CD8-positive, alpha-beta memory T cell (primary cell): Measurements from ENCODE around the gene RBM4. TPM values are rescaled to one million over a fixed set of nuclear protein-coding genes. Genes with fewer than 3 reads are reported as not detected.

Source experiments
- CTCF ChIA-PET: fragments of 350-600 bp; sonication (Branson Sonifier 250); formaldehyde crosslinking; loops from one replicate; lab custom pipeline; 2021; ENCODE audit warnings: antibody characterized with exemption; lab: Charles Lee
- POLR2A ChIA-PET: fragments of 350-600 bp; sonication (Branson Sonifier 250); formaldehyde crosslinking; loops from one replicate; lab custom pipeline; 2021; ENCODE audit warnings: antibody characterized with exemption; lab: Charles Lee
- DNase-seq, 5 donors: peaks; one replicate each; pipeline versions ENCODE4 v3.0.0 to v3.0.0-alpha.2; 2020 to 2022; ENCODE audit warnings: mixed read lengths in 1 of 5
- H3K27ac ChIP-seq: one replicate; pipeline ENCODE4 v1.7.0; 2013; ENCODE audit warnings: low read depth, mild to moderate bottlenecking, low read length, moderate library complexity
- H3K27me3 ChIP-seq: 2 replicates; pipeline ENCODE4 v1.7.0; 2013; ENCODE audit warnings: low read length, mild to moderate bottlenecking; ENCODE audit not compliant: insufficient read depth, poor library complexity, severe bottlenecking
- H3K36me3 ChIP-seq: 2 replicates; pipeline ENCODE4 v1.7.0; 2013; ENCODE audit warnings: mild to moderate bottlenecking, low read length, moderate library complexity; ENCODE audit not compliant: insufficient read depth
- H3K4me1 ChIP-seq: 2 replicates; pipeline ENCODE4 v1.7.0; 2013; ENCODE audit warnings: mild to moderate bottlenecking, low read length, moderate library complexity; ENCODE audit not compliant: insufficient read depth
- H3K4me3 ChIP-seq: 2 replicates; pipeline ENCODE4 v1.7.0; 2013; ENCODE audit warnings: mild to moderate bottlenecking, low read length
- H3K9me3 ChIP-seq: 2 replicates; pipeline ENCODE4 v1.7.0; 2013; ENCODE audit warnings: mild to moderate bottlenecking, low read length
- H3K27ac Mint-ChIP-seq, 8 donors: one replicate each; pipeline ENCODE4 v1.8.0; 2020 to 2021; ENCODE audit warnings: mixed read lengths in 8 of 8, mild to moderate bottlenecking in 6 of 8, inconsistent platforms in 3 of 8, moderate library complexity in 3 of 8
- H3K27me3 Mint-ChIP-seq, 2 donors: one replicate each; pipeline ENCODE4 v1.8.0; 2020 to 2021; ENCODE audit warnings: mixed read lengths in 2 of 2, mild to moderate bottlenecking in 1 of 2, moderate library complexity in 1 of 2
- H3K36me3 Mint-ChIP-seq, 3 donors: one replicate each; pipeline ENCODE4 v1.8.0; 2020 to 2021; ENCODE audit warnings: mixed read lengths in 3 of 3, inconsistent platforms in 1 of 3, mild to moderate bottlenecking in 1 of 3
- H3K4me1 Mint-ChIP-seq, 3 donors: one replicate each; pipeline ENCODE4 v1.8.0; 2020 to 2021; ENCODE audit warnings: mixed read lengths in 3 of 3, inconsistent platforms in 1 of 3, mild to moderate bottlenecking in 1 of 3
- H3K4me3 Mint-ChIP-seq, 7 donors: one replicate each; pipeline ENCODE4 v1.8.0; 2020 to 2021; ENCODE audit warnings: mixed read lengths in 7 of 7, mild to moderate bottlenecking in 6 of 7, moderate library complexity in 4 of 7, inconsistent platforms in 2 of 7
- H3K9me3 Mint-ChIP-seq, 5 donors: one replicate each; pipeline ENCODE4 v1.8.0; 2020 to 2022; ENCODE audit warnings: mixed read lengths in 5 of 5, mild to moderate bottlenecking in 3 of 5, moderate library complexity in 2 of 5, inconsistent platforms in 1 of 5
- polyA plus RNA-seq: library from polyadenylated mRNA; unstranded; fragments of 300-500 nt; fragmentation: Illumina TruSeq; gene quantifications from one replicate; pipeline ENCODE4 v1.2.3, GENCODE V29; 2021
- total RNA-seq, 2 experiments: library from RNA; stranded (reverse); gene quantifications; one replicate each; pipeline ENCODE4 v1.2.3, GENCODE V29; 2021

Gene RBM4
- total and polyA plus RNA-seq, 3 experiments from 2014 or later, result 115 to 224 (median 124) TPM

DNA sequence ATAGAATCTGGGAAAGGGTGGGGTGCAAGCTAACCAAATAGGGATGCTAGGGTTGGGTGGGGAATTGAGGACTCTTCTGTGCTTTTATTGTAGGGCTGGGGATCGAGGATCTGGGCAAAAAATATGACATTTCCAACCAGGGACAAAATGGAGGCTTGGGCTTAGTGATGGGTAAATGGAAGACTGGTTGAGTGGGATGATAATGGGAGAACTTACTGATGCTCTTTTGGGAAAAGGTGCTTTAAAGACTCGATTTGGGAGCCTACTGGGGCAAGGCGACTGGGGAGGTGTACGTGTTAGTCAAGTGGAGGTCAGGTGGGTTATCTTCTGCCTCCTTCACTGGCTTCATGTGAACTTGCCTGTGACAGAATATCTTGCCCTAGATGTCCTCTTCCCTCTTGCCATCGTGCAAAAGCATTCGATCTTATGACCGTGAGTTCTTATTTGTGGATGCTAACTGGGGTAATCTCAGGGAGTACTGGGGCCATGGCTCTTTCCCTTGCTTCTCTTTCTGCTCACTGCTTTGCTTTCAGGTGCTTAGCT lies 10.4 kb upstream of the RBM4 start:
- peaks cover 0 to 7% of the 10 kb centered on the region in 2 donors for H3K27me3 Mint-ChIP-seq
- ChIA-PET POLR2A (interaction anchor here (1.7 kb wide), 2 partner anchors 10 to 11 kb away, joined by 4 to 5 read pairs; partner anchors contain the start of gene RBM4), CTCF (interaction anchor here (2.4 kb wide), 1 partner anchor 10 kb away, joined by 14 read pairs; the partner anchor contains the start of gene RBM4)
- H3K27ac Mint-ChIP-seq, result peak overlapping the region in 4 of 8 donors; percentile 51 to 86 (median 70)
- H3K4me3 ChIP-seq, result no peak overlapping the region
- peak in 1 of 5 donors; percentile 1 for DNase-seq
- peaks cover 0 to 79% (median 19%) of the 10 kb centered on the region in 3 donors for H3K36me3 Mint-ChIP-seq
- peaks cover 47 to 75% (median 58%) of the 10 kb centered on the region in 3 donors for H3K4me1 Mint-ChIP-seq
- H3K4me3 Mint-ChIP-seq, result peak overlapping the region in 1 of 7 donors; percentile 33
- H3K27ac ChIP-seq, result no peak overlapping the region
- H3K9me3 Mint-ChIP-seq, result no peaks in the 10 kb centered on the region
- no peaks in the 10 kb centered on the region for H3K27me3 ChIP-seq
- H3K4me1 ChIP-seq, result peaks cover 58% of the 10 kb centered on the region
- no peaks in the 10 kb centered on the region for H3K9me3 ChIP-seq
- H3K36me3 ChIP-seq, result peaks cover 69% of the 10 kb centered on the region

DNA sequence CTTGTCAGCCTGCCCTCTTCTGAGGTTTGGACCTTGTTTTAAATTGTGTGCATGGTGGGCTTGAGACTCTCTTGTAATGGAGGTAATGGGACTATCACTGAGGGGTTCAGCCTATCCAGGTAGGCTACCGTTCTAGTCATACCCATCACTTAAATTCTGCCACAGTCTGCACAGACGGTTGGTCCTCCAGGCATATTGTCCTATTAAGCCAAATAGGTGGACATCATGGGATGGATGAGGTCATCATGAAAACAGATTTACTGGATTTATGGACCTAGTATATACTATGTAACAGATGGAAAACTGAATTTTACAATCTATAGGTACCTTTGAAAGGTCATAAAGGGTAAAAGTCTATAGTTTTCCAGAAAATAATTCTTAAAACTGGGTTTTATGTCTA lies 9.1 kb upstream of the RBM4 start:
- DNase-seq, result peak in 1 of 5 donors; percentile 1
- CTCF ChIA-PET, result interaction anchor here (1.4 kb wide), 1 partner anchor 9 kb away, joined by 5 read pairs; the partner anchor contains the start of gene RBM4
- peaks cover 46% of the 10 kb centered on the region for H3K4me1 ChIP-seq
- no peak overlapping the region for H3K27ac ChIP-seq
- peaks cover 38 to 67% (median 52%) of the 10 kb centered on the region in 3 donors for H3K4me1 Mint-ChIP-seq
- H3K9me3 Mint-ChIP-seq, result no peaks in the 10 kb centered on the region
- H3K4me3 Mint-ChIP-seq, result no peak overlapping the region
- H3K9me3 ChIP-seq, result no peaks in the 10 kb centered on the region
- H3K27me3 ChIP-seq, result no peaks in the 10 kb centered on the region
- no peak overlapping the region for H3K4me3 ChIP-seq
- peak overlapping the region in 4 of 8 donors; percentile 26 to 51 (median 44) for H3K27ac Mint-ChIP-seq
- H3K36me3 Mint-ChIP-seq, result peaks cover under 1 to 70% (median 12%) of the 10 kb centered on the region in 3 donors
- peaks cover 0 to 7% of the 10 kb centered on the region in 2 donors for H3K27me3 Mint-ChIP-seq
- peaks cover 57% of the 10 kb centered on the region for H3K36me3 ChIP-seq
- POLR2A ChIA-PET, result no interaction called here

DNA sequence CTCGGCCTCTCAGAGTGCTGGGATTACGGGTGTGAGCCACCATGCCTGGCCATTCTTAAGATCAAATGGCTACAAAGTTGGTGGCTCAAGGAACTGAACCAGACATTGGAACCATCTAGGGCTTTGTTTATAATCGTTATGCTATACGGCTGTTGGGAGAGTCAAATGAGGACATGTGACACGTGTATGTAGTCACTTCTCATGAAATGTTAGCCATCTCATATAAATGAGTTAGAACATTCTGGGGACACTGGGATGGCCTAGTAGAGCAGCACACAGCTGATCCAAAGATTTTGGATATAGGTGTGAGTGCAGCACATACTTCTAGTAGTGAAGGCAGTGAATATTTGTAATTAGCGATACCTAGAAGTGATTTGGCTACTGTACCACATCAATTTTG lies 6.6 kb upstream of the RBM4 start:
- no peak for DNase-seq
- Histone ChIP-seq H3K4me3 (no peak overlapping the region), H3K36me3 (peaks cover 32% of the 10 kb centered on the region), H3K4me1 (peaks cover 27% of the 10 kb centered on the region), H3K9me3 (no peaks in the 10 kb centered on the region), H3K27ac (no peak overlapping the region), H3K27me3 (no peaks in the 10 kb centered on the region)
- peaks cover 5 to 56% (median 16%) of the 10 kb centered on the region in 3 donors for H3K36me3 Mint-ChIP-seq
- no peaks in the 10 kb centered on the region for H3K9me3 Mint-ChIP-seq
- POLR2A ChIA-PET, result no interaction called here
- H3K4me3 Mint-ChIP-seq, result peak overlapping the region in 1 of 7 donors; percentile 52
- H3K4me1 Mint-ChIP-seq, result peaks cover 40 to 60% (median 55%) of the 10 kb centered on the region in 3 donors
- H3K27ac Mint-ChIP-seq, result peak overlapping the region in 4 of 8 donors; percentile 4 to 79 (median 40)
- CTCF ChIA-PET, result interaction anchor here (1.3 kb wide), 1 partner anchor 9 kb away, joined by 3 read pairs; no protein-coding TSS in a partner anchor
- H3K27me3 Mint-ChIP-seq, result no peaks in the 10 kb centered on the region

DNA sequence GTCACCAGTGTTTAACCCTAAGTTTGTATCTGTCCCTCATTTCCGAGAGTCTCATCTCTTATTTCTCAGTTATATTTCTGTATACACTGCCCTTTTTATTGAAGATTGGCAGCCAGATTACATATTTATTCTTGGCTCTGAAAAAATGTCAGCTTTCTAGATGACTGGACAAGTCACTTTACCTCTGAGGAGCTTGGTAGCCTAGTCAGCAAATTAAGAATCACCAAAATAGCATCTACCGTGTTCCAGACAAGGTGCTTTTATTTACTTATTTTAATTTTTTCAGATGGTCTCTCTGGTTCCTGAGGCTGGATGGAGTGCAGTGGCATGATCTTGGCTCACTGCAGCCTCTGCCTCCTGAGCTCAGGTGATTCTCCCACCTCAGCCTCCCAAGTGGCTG lies 5.6 kb upstream of the RBM4 start:
- H3K27ac Mint-ChIP-seq, result peak overlapping the region in 1 of 8 donors; percentile 50
- no peak for DNase-seq
- Histone ChIP-seq H3K9me3 (no peaks in the 10 kb centered on the region), H3K4me3 (no peak overlapping the region), H3K4me1 (peaks cover 26% of the 10 kb centered on the region), H3K27ac (no peak overlapping the region), H3K27me3 (no peaks in the 10 kb centered on the region), H3K36me3 (peaks cover 21% of the 10 kb centered on the region)
- H3K27me3 Mint-ChIP-seq, result no peaks in the 10 kb centered on the region
- POLR2A ChIA-PET, result no interaction called here
- H3K36me3 Mint-ChIP-seq, result peaks cover 5 to 47% (median 16%) of the 10 kb centered on the region in 3 donors
- peaks cover 44 to 59% (median 57%) of the 10 kb centered on the region in 3 donors for H3K4me1 Mint-ChIP-seq
- CTCF ChIA-PET, result interaction anchor here (1.4 kb wide), 1 partner anchor 12 kb away, joined by 3 read pairs; no protein-coding TSS in a partner anchor
- no peaks in the 10 kb centered on the region for H3K9me3 Mint-ChIP-seq
- H3K4me3 Mint-ChIP-seq, result no peak overlapping the region

DNA sequence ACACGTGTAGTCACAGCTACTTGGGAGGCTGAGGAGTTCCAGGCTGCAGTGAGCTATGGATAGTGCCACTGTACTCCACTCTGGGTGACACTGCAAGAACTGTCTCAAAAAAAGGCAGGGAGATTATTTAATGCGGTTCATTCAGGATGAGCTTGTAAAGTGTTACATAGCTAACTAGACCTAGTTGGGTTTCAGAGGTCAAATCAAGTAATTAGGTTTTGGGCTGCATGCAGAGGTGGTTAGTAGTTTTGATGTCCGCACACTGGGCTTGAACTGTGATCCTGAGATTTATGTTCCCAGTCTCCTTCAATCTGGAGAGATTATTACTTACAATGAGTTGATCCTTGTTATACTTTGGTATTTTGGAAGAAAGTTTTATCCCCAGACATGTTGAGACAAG lies 2.1 kb upstream of the RBM4 start:
- DNase-seq, result no peak
- Histone ChIP-seq H3K4me1 (peaks cover 30% of the 10 kb centered on the region), H3K4me3 (no peak overlapping the region), H3K27me3 (no peaks in the 10 kb centered on the region), H3K9me3 (no peaks in the 10 kb centered on the region), H3K27ac (no peak overlapping the region), H3K36me3 (peaks cover 17% of the 10 kb centered on the region)
- ChIA-PET CTCF (interaction anchor here (1.4 to 3.5 kb wide), 2 partner anchors 9 to 42 kb away, joined by 4 to 14 read pairs; partner anchors contain the start of gene RBM4B), POLR2A (interaction anchor here (5.1 kb wide), 1 partner anchor 19 kb away, joined by 153 read pairs; the partner anchor contains the start of gene RBM14)
- peak overlapping the region in 7 of 8 donors; percentile 43 to 95 (median 68) for H3K27ac Mint-ChIP-seq
- peak overlapping the region in 3 of 7 donors; percentile 12 to 53 (median 20) for H3K4me3 Mint-ChIP-seq
- H3K9me3 Mint-ChIP-seq, result no peaks in the 10 kb centered on the region
- H3K36me3 Mint-ChIP-seq, result peaks cover 5 to 57% (median 22%) of the 10 kb centered on the region in 3 donors
- H3K4me1 Mint-ChIP-seq, result peaks cover 47 to 64% (median 62%) of the 10 kb centered on the region in 3 donors
- H3K27me3 Mint-ChIP-seq, result peaks cover 0 to 3% of the 10 kb centered on the region in 2 donors

DNA sequence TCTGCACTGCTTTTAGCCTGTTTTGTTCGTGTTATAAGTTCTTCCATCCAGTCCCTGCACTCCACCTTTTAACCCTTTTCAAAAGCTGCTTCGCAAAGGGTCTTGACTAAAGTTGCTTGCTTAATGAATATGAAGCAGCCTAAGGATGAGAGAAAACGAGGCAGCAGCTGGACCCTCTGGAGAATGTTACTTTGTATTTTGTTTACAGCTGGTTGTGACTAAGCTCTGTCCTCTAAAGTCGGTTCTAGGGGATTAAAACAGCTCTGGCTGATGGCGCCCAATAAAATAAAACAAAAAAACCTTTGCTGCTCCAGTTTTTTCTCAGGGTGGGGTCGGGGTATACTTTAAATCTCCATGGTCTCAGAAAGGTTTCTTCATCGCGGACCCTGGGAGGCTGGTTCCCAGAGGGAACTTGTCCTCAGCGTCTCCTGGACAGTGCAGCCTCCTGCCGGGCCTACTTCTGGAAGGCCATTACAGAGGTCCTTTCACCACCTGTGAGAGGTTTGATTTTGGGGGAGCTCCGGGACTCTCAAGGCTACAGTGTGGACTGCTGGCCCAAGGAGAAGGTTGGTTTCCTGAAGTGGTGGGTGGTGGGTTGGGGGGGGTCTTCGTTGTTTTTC lies 836 bp upstream of the RBM4 start:
- Mint-ChIP-seq H3K4me3 (peak overlapping the region; percentile 93 to 100 (median 97)), H3K27ac (peak overlapping the region; percentile 93 to 99 (median 98)), H3K27me3 (peaks cover 0 to 3% of the 10 kb centered on the region in 2 donors), H3K4me1 (peaks cover 55 to 66% (median 66%) of the 10 kb centered on the region in 3 donors), H3K36me3 (peaks cover 6 to 63% (median 23%) of the 10 kb centered on the region in 3 donors), H3K9me3 (no peaks in the 10 kb centered on the region)
- ChIA-PET CTCF (interaction anchor here (0.8 to 3.5 kb wide), 12 partner anchors 8 to 59 kb away, joined by 3 to 30 read pairs (median 10); partner anchors contain the start of genes CCDC87, CCS, RBM14 and RBM4B), POLR2A (interaction anchor here (0.6 to 5.1 kb wide), 18 partner anchors 9 to 292 kb away, joined by 3 to 153 read pairs (median 6); partner anchors contain the start of genes CCDC87, CCS, RBM14 and RBM4B)
- DNase-seq, result no peak
- Histone ChIP-seq H3K9me3 (no peaks in the 10 kb centered on the region), H3K4me1 (peaks cover 37% of the 10 kb centered on the region), H3K4me3 (peak overlapping the region; percentile 52), H3K27ac (peak overlapping the region; percentile 52), H3K36me3 (peaks cover 29% of the 10 kb centered on the region), H3K27me3 (no peaks in the 10 kb centered on the region)

DNA sequence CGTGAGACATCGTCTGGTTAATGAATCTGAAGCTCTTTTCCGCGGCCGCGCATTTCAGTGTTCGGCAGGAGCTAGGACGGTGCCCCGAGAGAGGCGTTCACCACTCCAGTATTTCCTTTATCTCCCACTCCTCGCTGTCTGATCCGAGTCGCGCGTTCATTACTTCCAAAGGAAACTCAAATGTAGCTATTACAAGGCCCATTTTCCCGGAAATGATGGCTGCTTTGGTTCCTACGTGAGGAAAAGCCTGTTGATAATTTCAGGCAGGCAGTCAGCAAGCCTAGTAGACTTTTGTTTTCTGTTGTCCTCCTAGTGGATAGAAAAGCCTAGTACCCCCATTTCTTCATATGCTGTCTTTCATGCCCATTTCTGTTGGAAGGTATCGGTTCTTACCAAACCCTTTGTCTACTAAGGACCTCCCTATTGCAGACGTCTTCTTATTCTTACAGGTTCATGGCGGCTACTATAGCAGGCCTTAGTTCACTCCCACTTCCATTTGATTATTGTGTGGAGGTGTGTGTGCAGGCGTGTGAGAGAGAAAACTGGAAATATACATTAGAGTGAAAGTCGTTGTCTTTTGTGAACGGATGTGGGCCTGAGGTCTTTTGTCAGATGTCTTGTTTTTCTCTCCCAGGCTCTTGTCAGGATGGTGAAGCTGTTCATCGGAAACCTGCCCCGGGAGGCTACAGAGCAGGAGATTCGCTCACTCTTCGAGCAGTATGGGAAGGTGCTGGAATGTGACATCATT lies 737 bp downstream of the RBM4 start:
- Mint-ChIP-seq H3K36me3 (peaks cover 16 to 75% (median 29%) of the 10 kb centered on the region in 3 donors), H3K27ac (peak overlapping the region; percentile 93 to 99 (median 98)), H3K27me3 (peaks cover 0 to 6% of the 10 kb centered on the region in 2 donors)

More for the DNA sequence above, 737 bp downstream of the RBM4 start:
- POLR2A ChIA-PET, result interaction anchor here (0.6 to 5.1 kb wide), 13 partner anchors 14 to 350 kb away, joined by 3 to 153 read pairs (median 4); partner anchors contain the start of genes CCDC87, CCS, DPP3 and PELI3
- CTCF ChIA-PET, result interaction anchor here (0.7 to 3.5 kb wide), 9 partner anchors 10 to 437 kb away, joined by 3 to 30 read pairs (median 9); partner anchors contain the start of genes RBM14 and RBM4B
- Histone ChIP-seq H3K4me3 (peak overlapping the region; percentile 92), H3K9me3 (no peaks in the 10 kb centered on the region), H3K4me1 (peaks cover 53% of the 10 kb centered on the region), H3K27me3 (no peaks in the 10 kb centered on the region), H3K36me3 (peaks cover 45% of the 10 kb centered on the region), H3K27ac (peak overlapping the region; percentile 92)
- peak in 3 of 5 donors; percentile 31 to 69 (median 51) for DNase-seq
- H3K9me3 Mint-ChIP-seq, result no peaks in the 10 kb centered on the region
- H3K4me1 Mint-ChIP-seq, result peaks cover 71 to 79% (median 77%) of the 10 kb centered on the region in 3 donors
- H3K4me3 Mint-ChIP-seq, result peak overlapping the region; percentile 93 to 100 (median 97)
